NK-92 treated with Interleukin-12 subunit alpha and Interleukin-12 subunit beta, amount 100 ng/mL, for 24 hours (cell line): ENCODE results near the gene HTT.
"Not testable (repeated sequence)": the region's sequence is repeated elsewhere in the genome, so short reads cannot be mapped to it uniquely, and the experiment has no call there.

Experiments used
- DNase-seq: peaks from one replicate; lab custom pipeline; 2025; lab: John Stamatoyannopoulos, UW

The HTT gene

GRCh38 chr4:3082925-3083515, 8.5 kb downstream of the HTT start:
- no peak for DNase-seq

GRCh38 chr4:3083732-3084131, 9.3 kb downstream of the HTT start:
- DNase-seq, result no peak

- DNase-seq, result no peak
These were observed 11.6 kb downstream of the HTT start for GRCh38 chr4:3085948-3086670.

- DNase-seq, result no peak
These were observed 12.8 kb downstream of the HTT start for GRCh38 chr4:3087115-3087797.

GRCh38 chr4:3091464-3091863, 17.0 kb downstream of the HTT start:
- DNase-seq, result no peak

GRCh38 chr4:3094701-3095100, 20.2 kb downstream of the HTT start:
- not testable (repeated sequence) for DNase-seq

- DNase-seq, result no peak
These were observed 21.7 kb downstream of the HTT start for GRCh38 chr4:3096202-3096601.

- DNase-seq, result no peak
These were observed 23.9 kb downstream of the HTT start for GRCh38 chr4:3098346-3098745.

GRCh38 chr4:3106339-3107186, 32.1 kb downstream of the HTT start:
- DNase-seq, result peak; percentile 70

- DNase-seq, result no peak
These were observed 32.8 kb downstream of the HTT start for GRCh38 chr4:3107271-3107670.

- no peak for DNase-seq
These were observed 33.2 kb downstream of the HTT start for GRCh38 chr4:3107691-3108121.

GRCh38 chr4:3108211-3108610, 33.7 kb downstream of the HTT start:
- no peak for DNase-seq

- no peak for DNase-seq
These were observed 37.0 kb downstream of the HTT start for GRCh38 chr4:3111461-3111860.

- no peak for DNase-seq
These were observed 37.7 kb downstream of the HTT start for GRCh38 chr4:3112201-3112600.

GRCh38 chr4:3112609-3113469, 38.4 kb downstream of the HTT start:
- no peak for DNase-seq

GRCh38 chr4:3114377-3114776, 39.9 kb downstream of the HTT start:
- DNase-seq, result no peak

- no peak for DNase-seq
These were observed 41.3 kb downstream of the HTT start for GRCh38 chr4:3115637-3116270.

- no peak for DNase-seq
These were observed 42.5 kb downstream of the HTT start for GRCh38 chr4:3116955-3117354.

- DNase-seq, result no peak
These were observed 43.8 kb downstream of the HTT start for GRCh38 chr4:3118312-3118711.

- DNase-seq, result no peak
These were observed 45.0 kb downstream of the HTT start for GRCh38 chr4:3119464-3119863.

GRCh38 chr4:3121110-3121509, 46.6 kb downstream of the HTT start:
- DNase-seq, result no peak
